GM19193 (cell line): ENCODE measurements around the gene ZNF782.
A peak's percentile ranks its signal among the peaks of the same experiment; 100 is the strongest.

Experiments used
- POLR2A ChIP-seq: IDR thresholded peaks from 4 replicates; pipeline ENCODE4 v1.6.1; 2011; ENCODE audit not compliant: insufficient read depth, insufficient read length; ENCODE audit errors: extremely low read depth

The ZNF782 gene

DNA sequence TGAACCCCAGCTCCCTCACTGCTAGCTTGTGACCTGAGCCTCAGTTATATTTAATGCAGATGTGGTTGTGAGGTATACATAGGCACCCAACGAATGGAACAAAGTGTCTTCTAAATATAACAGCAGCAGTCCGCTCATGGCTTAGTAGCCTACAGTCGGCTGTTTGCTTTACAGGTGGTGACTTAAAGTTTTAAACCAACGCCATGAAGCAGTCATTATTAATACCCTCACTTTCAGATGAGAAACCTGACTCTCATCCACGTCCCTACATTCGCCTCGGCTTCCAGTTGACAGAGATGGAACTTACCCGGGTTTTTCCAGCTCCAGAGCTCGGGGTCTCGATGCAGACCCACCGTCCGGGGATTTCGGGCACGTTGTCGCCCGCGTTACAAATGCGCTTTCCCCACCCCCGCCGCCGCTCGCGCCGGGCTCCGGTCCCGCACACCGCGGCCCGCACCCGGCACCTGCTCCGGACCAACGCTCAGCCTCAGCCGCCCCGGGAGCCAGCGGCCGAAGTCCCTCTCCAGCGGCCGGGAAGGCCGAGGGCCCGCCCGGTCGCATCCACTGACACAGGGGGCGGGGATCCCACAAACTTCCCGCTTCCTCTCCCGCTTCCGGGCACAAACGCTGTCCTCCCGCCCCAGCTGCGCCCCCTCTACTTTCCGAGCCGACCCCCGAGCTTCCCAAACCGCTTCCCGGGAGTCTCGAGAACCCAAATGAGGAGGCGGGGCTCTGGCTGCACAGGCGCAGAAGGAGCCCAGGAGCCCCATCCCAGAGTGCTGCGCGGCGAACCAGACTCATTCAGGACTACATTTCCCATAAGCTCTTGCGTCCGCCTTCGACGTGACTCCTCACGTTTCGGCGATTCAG, at the start of gene ZNF782:
TSS of gene ZNF782 (minus strand) at position 734 of the 870 bp plus-strand sequence. CDS start 2,553 bp downstream, outside the sequence.
- peak; percentile 53 for TF ChIP-seq POLR2A

DNA sequence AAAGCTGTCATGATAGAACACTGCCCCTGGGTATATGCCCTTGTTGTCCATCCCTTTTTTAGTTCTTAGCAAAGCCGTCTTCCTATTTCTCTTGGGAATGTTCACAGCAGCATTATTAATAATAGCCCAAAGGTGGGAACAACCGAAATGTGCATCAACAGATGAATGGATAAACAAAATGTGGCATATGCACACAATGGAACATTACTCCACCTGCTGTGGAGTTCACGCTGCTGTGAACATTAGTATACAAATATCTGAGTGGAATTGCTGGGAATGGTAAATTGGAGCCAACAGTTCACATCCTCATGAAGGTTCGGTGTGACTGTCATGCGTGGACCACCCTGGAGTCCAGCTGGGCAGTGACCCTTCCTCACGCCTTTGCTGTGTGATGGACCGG, 37.8 kb upstream of the ZNF782 start:
- TF ChIP-seq POLR2A: no peak

DNA sequence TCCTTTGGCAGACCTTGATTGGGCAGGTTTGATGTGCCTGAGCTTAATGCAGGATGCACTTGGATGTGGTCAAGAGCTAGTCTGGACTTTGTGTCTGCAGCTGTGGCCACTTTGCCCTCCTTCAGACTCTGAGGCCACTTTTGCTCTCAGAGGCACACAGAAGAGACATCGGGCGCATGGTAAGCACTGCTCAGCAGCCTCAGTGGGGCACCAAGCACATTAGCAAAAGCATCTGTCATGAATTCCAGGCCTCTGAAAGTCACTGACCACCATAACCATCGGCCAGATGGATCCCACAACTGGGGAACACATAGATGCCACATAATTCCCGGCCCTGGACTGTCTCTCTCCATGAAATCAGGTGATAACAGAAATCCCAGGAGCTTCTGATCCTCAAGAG, 34.3 kb upstream of the ZNF782 start:
- TF ChIP-seq POLR2A: no peak

DNA sequence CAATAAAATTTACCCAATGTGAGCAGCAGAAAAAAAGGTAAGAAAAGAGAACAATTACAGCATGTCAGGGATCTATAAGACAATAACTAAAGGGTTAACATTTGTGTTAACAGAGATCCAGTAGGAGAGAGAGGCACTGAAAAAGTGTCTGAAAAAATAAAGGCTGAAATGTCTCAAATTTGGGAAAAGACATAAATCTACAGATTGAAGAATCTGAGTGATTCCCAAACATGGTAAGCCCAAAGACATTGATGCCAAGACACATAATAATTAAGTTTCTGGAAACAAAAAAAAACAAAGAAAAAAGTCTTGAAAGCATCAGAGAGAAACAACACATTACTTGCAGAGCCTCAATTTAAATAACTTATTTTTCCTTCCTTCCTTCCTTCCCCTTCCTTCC, 31.1 kb upstream of the ZNF782 start:
- TF ChIP-seq POLR2A: no peak

DNA sequence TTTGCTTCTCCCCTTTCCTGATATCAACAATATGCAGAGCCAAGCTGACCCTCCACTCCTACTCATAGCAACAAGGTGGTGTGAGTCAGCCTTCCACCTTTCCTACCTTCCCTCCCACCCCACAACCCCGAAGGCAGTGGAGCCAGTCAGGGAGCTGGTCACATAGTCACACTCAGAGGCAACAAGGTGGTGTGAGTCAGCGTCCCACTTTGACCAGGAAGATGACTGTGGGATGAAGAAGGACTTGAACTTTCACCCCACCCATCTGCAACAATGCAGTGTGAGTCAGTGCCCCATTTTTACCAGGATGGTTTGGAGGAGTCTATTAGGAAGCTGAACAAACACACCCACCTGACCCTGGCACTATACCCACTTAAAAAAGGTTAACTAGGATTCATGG, 30.1 kb upstream of the ZNF782 start:
- TF ChIP-seq POLR2A: no peak

DNA sequence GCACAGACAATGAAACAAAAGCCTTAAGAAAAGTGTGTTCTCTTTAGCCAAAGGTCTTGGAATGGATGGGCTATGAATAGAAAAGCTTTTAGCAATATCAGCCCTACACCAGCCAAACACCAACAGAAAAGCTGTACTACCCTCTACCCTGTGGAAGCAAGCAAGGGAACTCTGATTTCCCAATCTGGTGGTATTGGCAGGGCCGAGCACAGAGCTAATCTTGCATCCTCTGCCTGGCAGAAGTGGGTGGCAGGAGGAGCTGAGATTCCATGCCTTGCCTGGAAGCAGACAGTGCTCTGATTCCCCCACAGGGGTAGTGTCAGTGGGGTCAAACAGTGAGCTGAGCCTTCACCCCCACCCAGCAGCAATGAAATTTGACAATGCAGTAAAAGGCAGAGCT, 29.6 kb upstream of the ZNF782 start:
- no peak for TF ChIP-seq POLR2A

DNA sequence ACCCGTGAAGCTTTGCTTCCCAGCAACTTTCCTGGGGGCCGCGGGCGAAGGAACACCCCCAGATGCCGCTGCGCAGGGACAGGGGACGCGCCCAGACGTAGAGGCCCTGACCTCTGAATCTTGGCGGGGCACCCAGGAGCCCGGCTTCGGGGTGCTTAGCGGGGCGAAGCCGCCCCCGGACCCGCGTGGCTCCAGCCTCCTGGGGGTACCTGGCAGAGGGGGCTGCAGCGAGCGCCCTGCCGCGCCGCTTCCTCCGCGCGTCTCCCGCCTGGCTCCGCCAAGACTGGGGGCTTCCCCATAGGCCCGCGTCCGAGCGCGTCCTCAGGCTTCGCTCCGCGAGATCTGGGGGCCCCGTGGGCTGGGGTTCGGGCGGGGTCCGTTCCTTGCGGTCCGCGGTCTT, 23.0 kb upstream of the ZNF782 start:
- no peak for TF ChIP-seq POLR2A

DNA sequence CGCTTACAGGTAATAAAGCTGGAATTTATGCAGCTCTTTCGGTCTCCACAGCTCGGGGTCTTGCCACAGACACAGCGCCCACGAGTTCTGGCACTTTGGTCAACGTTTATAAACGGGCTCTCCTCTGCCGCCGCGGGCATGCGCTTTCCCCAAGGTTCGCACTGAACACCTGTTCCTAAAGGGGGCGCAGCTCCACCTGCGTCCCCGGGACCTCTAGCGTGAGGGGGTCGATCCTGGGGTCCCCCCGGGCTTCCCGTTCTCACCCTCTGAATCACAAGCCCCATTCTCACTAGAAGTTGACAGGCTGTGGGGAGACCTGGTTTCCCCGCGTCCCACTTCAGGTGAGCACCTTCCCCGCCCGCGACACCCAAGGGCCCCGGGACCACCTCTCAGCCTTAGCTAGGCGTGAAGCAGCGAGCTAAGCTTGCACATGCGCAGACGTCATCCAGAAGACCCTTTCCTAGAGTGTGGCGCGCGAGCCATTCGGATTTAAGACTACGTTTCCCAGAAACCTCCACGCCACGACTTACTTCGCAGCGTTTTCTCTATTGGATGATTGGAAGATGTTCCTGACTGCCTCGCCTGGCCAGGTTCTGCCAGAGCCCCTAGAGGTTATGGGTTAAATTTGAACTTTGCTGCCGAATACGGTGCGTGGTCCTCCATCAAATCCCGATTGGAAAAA, 21.3 kb upstream of the ZNF782 start:
- TF ChIP-seq POLR2A: peak; percentile 24

DNA sequence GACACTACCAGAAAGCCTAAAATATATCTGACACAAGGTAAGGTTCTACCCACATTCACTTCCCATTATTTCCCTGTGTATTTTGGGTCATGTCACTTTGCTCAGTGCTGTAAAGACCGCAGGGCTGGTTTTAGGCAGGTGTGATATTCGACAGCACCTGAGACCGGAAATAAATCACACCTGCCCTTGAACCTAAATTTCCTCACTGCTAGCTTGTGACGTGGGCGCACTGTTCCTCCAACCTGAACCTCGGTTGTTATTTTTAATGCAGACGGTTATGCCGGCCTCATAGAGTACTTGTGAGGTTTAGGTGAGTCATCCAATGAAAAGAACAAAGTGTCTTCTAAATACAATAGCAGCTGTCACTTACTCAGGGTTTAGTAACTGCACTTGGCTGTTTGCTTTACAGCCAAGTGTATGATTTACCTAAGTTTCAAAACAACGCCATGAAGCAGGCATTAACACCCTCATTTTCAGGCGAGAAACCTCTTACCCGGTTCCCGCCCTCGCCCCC, 20.7 kb upstream of the ZNF782 start:
- no peak for TF ChIP-seq POLR2A

DNA sequence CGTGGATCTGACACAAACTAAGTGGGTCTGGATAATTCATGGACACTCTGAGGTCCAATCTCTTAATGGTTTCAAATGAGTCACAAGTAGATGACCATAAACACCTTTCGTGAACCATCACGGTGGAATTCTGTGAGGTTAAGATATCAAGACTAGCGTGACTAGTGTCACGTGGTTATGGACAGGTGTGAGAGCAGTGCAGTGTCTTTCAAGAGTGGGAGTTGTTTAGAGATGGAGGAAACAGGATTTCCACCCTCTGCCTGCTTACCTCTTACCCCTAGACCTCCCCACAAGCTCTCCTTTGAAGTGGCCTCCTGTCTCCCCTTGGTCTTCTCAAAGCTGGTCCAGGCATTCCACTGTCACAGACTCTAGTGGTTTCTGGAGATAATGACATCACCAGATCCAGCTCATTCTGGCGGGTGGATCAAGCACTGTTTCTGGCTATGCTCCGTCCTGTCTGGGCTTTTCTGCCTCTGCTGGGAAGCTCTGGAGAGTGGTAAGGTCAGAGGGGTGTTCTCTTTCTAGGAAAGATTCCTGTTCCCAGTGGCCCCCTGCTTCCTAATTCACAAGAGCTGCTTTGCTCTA, 20.0 kb upstream of the ZNF782 start:
- TF ChIP-seq POLR2A: no peak

DNA sequence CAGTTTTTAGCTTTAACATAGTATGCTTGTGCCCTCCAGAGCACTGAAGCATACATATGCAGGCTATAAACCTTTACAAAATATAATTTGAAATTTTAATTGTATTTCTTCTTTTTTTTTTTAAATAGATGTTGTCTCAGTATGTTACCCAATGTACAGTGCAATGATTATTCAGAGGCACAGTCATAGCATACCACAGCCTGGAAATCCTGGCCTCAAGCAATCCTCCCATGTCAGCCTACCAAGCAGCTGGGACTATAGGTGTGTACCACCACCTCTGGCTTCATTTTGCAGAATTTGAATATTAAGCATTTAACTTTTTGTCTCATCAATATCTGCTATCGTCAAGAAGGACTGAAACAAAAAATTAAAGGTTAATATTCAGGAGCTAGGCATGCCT, 16.9 kb upstream of the ZNF782 start:
- no peak for TF ChIP-seq POLR2A

DNA sequence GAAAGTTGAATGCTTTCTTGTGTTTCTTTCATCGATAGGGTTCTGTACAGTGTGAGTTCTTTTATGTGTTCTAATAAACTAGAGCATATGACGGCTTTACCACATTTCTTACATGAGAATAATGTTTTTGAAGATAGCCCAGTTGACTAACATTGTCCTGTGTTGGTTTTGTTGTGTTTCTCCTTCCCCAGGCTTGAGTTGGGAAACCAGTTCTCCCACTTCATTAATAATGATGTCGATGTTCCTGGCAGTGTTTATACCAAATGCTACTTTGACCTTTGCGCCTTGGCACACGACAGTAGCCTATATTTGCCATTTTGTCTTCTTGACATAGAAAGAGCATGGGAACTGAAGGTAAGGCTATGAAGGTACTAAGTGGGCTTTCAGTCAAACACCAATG, 14.4 kb upstream of the ZNF782 start:
- TF ChIP-seq POLR2A: no peak

DNA sequence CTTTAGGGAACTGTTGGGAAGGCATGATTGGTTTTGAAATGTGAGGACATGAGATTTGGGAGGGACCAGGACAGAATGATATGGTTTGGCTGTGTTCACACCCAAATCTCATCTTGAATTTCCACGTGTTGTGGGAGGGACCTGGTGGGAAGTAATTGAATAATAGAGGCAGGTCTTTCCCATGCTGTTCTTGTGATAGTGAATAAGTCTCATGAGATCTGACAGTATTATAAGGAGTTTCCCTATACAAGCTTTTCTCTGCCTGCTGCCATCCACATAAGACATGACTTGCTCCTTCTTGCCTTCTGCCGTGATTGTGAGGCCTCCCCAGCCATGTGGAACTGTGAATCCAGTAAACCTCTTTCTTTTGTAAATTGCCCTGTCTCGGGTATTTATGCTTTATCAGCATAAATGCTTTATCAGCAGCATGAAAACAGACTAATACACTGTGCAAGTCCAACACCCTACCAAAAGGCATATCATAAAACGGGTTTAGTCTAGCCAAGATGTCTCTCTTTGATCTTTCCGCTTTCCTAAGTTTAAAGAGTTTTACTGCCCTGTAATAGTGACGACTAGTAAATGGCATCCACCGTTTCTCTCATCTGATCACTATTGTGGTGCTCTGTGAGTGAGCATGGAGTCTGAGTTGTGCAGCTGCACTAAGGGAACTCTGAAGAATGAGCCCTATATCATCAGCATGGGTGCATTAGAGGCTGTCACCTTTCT, 12.9 kb upstream of the ZNF782 start:
- no peak for TF ChIP-seq POLR2A

DNA sequence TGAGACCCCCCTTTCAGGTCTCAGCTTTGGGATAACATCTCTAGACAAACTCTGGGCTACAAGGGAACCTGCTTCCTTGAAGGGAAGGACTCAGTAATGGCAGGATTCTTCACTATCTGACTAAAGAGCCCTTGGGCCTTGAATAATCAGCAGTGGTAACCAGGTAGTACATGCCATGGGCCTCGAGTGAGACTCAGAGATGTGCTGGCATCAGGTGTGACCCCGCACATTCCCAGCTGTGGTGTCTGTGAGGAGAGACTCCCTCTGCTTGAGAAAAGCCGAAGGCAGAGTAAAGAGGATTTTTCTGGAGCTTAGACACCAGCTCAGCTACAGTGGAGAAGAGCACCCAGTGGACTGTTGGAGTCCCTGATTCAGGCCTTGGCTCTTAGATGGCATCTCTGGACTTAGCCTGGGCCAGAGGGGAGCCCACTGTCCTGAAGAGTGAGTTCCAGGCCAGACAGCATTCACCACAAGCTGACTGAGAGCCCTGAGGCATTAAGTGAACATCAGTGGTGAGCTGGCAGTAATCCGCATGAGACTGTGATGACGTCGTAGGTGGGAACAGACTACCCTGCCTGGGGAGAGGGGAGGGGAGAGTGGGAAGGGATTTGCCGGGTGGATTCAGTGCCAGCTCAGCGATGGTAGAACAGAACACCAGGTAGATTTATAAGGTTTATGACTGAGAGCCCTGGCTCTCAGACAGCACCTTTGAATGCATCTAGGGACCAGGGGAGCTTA, 5.3 kb upstream of the ZNF782 start:
- TF ChIP-seq POLR2A: no peak
